Measurements from ENCODE around the gene GJB4.
"Not testable (repeated sequence)": the region's sequence is repeated elsewhere in the genome, so short reads cannot be mapped to it uniquely, and the experiment has no call there.

The GJB4 gene

DNA sequence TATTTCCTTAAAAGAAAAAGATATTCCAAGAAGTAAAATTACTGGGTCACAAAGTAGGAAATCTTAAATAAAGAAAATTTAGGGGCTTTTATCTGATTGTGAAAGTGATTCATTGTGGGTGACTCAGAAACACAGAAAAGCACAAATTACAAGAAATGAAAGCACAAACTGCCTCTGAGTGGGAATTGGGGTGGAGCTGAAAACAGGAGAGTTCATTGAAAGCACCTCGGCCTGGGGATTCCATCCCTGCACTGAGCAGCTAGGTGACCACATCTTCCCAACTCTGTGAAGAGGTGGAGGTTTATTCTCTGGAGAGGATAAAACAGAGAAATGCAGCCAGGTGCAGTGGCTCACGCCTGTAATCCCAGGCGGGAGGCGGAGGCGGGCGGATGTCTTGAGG is 40.7 kb downstream of the GJB4 start:
- no peak for DNase-seq

DNA sequence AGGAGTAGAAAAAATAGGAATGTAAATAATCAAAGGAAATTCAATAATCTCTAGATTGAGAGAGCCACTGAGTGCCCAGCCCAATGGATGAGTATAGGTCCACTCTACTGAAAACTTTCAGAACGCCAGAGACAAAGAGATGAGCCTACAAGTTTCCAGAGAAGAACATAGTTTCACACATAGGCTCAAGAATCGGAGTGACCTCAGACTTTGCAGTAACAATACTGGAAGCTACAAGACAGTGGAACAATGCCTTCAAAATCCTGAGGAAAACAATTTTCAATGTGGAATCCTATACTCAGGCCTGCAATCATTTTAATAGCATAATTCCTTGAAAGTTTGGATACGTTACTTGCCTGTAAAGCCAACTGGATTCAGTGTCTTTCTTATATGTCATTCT is 44.2 kb downstream of the GJB4 start:
- DNase-seq, result no peak

DNA sequence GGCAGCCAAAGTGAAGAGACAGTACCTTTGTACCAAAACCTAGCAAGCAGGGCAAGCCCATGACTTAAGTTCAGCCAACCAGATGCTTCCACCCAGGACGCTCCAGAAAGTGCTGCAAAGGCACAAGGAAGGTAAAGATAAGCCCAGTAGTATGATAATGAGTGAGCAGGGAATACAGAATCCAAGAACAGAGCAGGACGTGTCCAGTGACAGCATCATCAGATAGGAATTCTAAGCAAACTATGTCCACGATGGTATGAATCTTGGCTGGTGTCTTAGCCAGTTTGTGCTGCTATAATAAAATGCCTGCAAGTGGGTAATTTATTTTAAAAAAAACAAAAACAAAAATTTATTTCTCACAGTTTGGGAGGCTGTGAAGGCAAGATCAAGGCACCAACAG is 46.9 kb downstream of the GJB4 start:
- no peak for DNase-seq

DNA sequence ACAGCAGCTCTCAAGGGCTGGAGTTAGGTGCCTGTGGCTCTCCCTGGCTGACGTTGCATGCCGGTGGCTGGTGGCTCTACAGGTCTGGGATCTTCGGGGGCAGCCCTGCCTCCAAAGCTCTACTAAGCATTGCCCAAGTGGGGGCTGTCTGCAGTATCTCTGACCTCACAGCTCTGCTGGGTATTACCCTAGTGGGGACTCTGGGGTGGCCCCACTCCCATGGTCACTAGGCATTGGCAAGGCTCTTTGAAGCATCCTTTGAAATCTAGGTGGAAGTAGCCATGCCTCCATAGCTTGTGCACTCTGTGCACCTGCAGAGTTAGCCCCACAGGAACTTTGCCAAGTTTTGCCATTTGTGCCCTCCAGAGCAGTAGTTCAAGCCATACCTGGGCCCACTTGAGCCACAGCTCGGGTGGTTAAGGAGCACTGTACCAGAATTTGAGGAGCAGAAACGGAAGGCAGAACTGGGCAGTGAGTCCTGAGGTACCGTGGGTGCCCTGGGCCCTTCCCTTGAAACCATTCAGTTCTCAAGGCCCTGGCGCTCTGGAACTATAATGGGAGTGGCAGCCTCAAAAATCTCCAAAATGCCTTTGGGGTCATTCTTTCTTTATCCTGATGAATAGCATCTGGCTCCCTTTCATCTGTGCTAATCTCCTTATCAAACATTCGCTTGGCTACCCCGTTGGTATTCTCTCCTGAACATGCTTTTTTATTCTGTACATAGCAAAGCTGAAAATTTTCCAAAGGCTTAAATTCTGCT is 48.7 kb downstream of the GJB4 start:
- no peak for DNase-seq

DNA sequence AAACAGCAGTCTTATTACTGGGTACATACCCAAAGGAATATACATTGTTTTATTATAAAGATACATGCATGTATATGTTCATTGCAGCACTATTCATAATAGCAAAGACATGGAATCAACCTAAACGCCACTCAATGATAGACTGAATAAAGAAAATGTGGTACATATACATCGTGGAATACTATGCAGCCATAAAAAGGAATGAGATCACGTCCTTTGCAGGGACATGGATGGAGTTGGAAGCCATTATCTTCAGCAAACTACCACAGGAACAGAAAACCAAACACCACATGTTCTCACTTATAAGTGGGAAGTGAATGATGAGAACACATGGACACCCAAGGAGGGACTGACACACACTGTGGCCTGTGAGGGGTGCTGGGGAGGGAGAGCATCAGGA is 51.2 kb downstream of the GJB4 start:
- not testable (repeated sequence) for DNase-seq
